ENCODE data around the gene URI1.

DNA sequence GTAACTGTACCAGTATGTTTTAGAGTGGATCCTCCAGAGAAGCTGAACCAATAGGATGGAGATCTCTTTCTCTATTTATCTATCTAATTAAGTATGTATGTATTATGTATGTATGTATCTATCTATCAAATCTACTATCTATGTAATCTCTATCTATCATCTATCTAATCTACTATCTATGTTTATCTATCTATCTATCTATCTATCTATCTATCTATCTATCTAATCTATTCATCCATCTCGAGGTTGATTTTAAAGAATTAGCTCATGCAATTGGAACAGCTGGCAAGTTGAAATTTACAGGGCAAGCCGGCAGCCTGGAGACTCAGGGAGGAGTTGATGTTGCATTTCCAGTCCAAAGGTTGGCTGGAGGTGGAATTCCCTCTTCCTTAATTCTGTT lies 112.2 kb downstream of the URI1 start:
- TF ChIP-seq EZH2 (IDR thresholded peaks at IDR 0.05; ENCODE audit: insufficient read depth, poor library complexity, severe bottlenecking), result no peak
- no peak for TF ChIP-seq EZH2phosphoT487 (IDR thresholded peaks at IDR 0.05; ENCODE audit: insufficient read depth, low read depth)

Measured in GM23248 (cell line).